GM10248 (cell line): ENCODE data around the gene GPR101.

Experiments
- CTCF ChIA-PET: fragments of 300-600 bp; sonication (Branson Sonifier 250); formaldehyde crosslinking; extraction: SDS; loops from one replicate; lab custom pipeline; 2021; ENCODE audit warnings: antibody characterized with exemption; lab: Yijun Ruan, JAX
- POLR2A ChIA-PET: fragments of 350-650 bp; sonication (Branson Sonifier 250); formaldehyde crosslinking; extraction: SDS; loops from one replicate; lab custom pipeline; 2020; ENCODE audit warnings: antibody characterized with exemption; lab: Yijun Ruan, JAX
- DNase-seq: peaks from one replicate; pipeline ENCODE4 v3.0.0; 2012; ENCODE audit errors: extremely low spot score
- TF ChIP-seq, protein P1 (sequence below): IDR thresholded peaks from 2 replicates; pipeline ENCODE4 v1.5.1; 2012; ENCODE audit warnings: mild to moderate bottlenecking, low read depth; ENCODE audit errors: extremely low read depth, missing control alignments, control extremely low read depth

Gene GPR101, protein sequence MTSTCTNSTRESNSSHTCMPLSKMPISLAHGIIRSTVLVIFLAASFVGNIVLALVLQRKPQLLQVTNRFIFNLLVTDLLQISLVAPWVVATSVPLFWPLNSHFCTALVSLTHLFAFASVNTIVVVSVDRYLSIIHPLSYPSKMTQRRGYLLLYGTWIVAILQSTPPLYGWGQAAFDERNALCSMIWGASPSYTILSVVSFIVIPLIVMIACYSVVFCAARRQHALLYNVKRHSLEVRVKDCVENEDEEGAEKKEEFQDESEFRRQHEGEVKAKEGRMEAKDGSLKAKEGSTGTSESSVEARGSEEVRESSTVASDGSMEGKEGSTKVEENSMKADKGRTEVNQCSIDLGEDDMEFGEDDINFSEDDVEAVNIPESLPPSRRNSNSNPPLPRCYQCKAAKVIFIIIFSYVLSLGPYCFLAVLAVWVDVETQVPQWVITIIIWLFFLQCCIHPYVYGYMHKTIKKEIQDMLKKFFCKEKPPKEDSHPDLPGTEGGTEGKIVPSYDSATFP

DNA sequence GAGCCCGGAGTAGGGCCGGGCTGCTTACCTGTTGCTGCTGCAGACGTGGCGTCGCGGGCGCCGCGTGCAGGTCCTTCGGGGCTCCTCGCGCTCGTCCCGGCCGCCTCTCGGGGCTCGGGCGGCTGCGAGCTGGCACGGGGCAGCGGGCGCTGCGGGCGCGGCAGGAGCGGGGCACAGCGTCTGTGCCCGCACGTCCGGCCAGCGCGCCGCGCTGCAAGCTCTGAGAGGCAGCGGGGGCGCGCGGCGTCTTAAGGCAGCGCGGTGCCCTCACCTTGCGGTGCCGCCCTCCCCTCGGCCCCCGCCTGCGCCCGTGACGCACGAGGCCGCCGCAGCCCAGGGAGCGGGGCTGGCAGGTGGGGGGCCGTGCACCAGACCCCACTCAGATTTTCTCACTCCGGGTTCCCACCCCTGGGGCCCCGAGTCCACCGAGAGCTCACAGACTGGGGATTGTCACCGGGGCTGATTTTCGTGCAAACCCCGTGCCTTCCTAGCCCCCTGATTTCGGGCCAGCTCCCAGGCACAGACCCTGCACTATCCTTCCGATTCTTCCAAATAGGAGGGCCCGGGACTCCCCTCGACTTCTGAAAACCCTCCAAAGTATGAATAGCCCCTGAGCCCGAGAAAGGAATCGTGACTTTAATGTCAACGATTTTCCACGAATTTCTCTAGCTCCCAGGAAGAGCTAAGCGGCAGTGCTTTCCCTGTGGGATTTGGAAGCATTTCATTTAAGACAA lies at the start of gene GPR101:
TSS of gene GPR101 (minus strand) at position 222 of the 734 bp plus-strand sequence. CDS start 2,321 bp downstream, outside the sequence.
- POLR2A ChIA-PET = no interaction called here

DNA sequence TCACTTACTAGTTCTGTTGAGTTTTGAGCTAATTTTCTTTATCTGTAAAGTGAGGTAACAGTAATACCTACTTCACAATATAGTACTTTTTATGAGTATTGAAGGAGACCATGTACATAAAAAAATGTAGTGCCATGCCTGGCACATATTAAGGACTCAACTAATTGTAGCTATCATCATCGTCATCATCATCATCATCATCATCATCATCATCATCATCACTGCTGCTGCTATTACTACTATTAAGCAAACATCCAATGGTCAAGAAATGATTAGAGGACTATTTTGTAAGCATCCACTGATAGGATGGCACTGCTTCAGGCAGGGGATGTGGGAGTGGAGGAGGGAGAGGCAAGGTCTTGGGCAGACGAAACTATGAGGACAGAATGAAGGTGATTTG lies 47.4 kb upstream of the GPR101 start:
- DNase-seq = no peak
- ChIA-PET POLR2A (no interaction called here), CTCF (no interaction called here)
- TF ChIP-seq, protein P1, sequence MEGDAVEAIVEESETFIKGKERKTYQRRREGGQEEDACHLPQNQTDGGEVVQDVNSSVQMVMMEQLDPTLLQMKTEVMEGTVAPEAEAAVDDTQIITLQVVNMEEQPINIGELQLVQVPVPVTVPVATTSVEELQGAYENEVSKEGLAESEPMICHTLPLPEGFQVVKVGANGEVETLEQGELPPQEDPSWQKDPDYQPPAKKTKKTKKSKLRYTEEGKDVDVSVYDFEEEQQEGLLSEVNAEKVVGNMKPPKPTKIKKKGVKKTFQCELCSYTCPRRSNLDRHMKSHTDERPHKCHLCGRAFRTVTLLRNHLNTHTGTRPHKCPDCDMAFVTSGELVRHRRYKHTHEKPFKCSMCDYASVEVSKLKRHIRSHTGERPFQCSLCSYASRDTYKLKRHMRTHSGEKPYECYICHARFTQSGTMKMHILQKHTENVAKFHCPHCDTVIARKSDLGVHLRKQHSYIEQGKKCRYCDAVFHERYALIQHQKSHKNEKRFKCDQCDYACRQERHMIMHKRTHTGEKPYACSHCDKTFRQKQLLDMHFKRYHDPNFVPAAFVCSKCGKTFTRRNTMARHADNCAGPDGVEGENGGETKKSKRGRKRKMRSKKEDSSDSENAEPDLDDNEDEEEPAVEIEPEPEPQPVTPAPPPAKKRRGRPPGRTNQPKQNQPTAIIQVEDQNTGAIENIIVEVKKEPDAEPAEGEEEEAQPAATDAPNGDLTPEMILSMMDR = no peak

More for the DNA sequence above, at the start of gene GPR101:
- DNase-seq = no peak
- TF ChIP-seq, protein P1 = no peak
- CTCF ChIA-PET = interaction anchor here (1.7 kb wide), 1 partner anchor 18 kb away, joined by 4 read pairs; no protein-coding TSS in a partner anchor

- TF ChIP-seq, protein P1 = no peak
- ChIA-PET POLR2A (no interaction called here), CTCF (no interaction called here)
- no peak for DNase-seq
Observed at GRCh38 chrX:137072396-137072795, 38.6 kb upstream of the GPR101 start.

DNA sequence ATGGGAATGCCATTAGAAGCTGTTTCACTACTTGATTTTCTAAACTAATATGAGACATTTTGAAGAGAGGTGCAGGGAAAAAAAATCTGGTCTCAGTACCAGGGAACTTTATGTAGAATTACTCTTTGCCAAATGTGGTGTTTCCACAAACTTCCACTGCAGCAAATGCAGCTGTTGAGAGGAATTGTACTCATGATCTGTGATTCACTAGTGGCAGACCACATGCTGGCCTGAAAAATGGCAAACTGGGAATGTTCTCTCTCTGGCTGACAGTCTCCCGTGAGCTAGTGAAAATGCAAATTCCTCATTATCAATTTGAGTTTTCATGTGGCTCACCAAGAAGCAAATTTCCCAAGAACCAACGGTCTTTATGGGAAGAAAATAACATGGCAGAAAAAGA lies 37.8 kb upstream of the GPR101 start:
- ChIA-PET CTCF (no interaction called here), POLR2A (no interaction called here)
- TF ChIP-seq, protein P1 = no peak
- DNase-seq = no peak

GRCh38 chrX:137067147-137067546 lies 33.4 kb upstream of the GPR101 start:
- ChIA-PET POLR2A (no interaction called here), CTCF (interaction anchor here (1.2 kb wide), 1 partner anchor 16 kb away, joined by 3 read pairs; no protein-coding TSS in a partner anchor)
- TF ChIP-seq, protein P1 = no peak
- no peak for DNase-seq

- ChIA-PET CTCF (interaction anchor here (1.0 to 3.5 kb wide), 3 partner anchors 11 to 16 kb away, joined by 3 to 11 read pairs (median 3); no protein-coding TSS in a partner anchor), POLR2A (no interaction called here)
- no peak for DNase-seq
- TF ChIP-seq, protein P1 = no peak
Observed at GRCh38 chrX:137062915-137063617, 29.3 kb upstream of the GPR101 start.
